GM18517 (cell line): ENCODE results near the gene TFR2.

Experiments used
- ATAC-seq: cut with Tn5 transposase; IDR thresholded peaks from one replicate; pipeline ENCODE4 v1.9.1; 2021; ENCODE audit warnings: mild to moderate bottlenecking, moderate library complexity; ENCODE audit not compliant: unreplicated experiment

The TFR2 gene

DNA sequence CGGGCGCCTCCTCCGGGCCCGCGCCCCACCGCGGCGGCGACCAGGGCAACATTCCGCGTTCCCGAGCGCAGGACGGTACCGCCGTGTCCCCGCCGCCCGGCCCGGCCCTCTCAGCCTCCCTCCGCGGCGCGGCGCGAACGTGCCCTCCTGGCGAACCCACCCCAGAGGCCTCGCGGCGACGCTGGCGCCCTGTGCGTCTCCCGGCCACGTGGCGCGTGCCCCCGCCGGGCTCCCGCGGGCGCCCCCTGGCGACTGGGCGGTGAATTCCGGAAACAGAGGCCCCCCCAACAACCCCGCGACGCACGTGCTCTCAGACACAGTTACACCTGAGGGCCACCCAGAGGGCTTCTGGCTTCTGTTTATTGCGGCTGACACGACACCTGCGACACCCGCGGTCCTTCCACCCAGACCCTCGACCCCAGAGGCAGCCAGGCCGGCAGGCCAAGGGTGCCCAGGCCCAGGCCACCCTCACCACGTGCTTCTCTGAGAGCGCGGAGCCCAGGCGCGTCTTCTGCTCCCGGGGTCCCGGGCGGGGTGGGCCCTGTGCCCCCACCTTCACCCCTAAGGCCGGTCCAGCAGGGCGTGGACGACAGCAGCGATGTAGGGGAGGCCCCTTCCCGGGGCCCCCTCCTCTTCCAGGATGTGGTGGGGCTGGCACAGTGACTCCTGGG is 67.5 kb downstream of the TFR2 start, which contains the start of gene SAP25:
TSS of gene SAP25 (minus strand) at position 210 of the 671 bp plus-strand sequence. CDS start at position 52, 158 bp downstream.
- no peak for ATAC-seq

DNA sequence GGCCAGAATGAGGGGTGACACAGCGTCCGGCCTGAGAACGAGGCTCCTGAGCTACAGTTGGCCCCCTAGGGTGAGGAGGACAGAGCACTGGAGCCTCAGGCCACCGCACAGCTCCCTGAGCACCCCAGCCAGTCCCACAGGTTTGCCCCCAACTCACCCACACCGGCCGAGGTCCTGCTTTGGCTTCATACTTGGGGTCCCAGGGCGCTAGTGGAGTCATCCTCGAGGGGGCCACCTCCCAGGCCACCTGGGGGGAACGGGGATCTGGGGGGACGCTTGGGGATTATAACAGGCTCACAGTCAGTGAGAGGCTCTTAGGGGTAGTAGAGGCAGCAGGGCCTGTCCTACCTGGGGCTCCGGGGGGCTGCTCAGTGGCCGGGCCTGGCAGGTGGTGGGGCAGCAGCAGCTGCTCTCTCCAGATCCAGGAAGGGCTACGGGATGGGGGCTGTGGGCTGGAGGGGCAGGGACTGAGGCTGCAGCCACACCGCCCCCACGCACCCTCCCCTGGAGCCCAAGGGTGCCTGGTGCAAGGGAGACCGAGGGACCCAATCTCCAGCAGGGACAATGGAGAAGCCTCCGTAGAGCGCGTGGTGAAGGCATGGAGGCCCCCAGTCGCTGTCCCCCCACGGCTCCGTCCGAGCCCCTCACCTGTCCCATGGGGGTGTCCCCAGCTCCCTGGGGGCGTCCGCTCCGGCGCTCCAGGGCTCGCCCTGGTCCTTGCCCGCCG is 68.2 kb downstream of the TFR2 start:
- ATAC-seq = no peak

DNA sequence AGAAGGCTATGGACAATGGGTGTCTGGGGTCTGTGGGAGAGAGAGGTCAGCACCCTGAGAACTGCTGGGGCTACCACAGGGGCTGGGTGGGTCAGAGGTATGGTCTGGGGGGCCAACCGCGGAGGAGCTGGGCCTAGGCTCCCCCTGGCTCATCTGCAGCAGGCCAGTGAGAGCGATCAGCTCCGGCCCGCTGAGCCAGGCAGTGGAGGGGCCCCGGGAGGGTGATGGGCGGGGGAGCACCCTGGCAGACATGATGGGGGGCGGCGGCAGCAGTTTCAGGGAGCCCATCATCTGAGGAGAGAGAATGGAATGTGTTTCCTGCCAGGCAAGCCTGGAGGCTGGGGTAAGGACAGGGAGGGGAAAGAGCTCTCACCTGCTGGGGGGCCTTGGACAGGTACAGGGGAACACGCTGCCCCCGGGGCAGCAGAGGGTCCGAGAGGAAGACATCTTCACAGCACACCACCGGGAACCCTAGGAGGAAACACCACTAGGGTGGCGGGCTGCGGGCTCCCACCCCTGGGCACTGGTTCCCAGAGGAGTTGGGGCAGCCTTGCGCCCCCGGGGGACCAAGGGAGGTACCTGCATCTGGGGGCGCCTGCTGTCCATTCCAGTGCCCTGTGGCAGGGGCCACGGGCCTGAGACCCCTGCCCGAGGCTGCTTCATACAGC is 68.9 kb downstream of the TFR2 start:
- ATAC-seq = no peak

DNA sequence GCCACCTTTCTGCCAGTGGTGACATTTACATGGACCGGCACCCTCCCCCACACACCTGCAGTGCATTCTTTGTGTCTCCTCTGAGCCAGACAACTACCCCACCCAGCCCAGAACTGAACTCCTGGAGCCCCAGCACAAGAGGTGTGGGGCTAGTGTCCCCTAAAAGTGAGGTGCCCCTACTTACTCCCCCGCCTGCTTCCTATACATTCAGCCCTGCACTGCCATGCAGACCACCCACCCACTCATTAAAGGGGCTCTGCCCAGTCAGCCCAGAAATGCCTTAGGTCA is 69.6 kb downstream of the TFR2 start:
- no peak for ATAC-seq

DNA sequence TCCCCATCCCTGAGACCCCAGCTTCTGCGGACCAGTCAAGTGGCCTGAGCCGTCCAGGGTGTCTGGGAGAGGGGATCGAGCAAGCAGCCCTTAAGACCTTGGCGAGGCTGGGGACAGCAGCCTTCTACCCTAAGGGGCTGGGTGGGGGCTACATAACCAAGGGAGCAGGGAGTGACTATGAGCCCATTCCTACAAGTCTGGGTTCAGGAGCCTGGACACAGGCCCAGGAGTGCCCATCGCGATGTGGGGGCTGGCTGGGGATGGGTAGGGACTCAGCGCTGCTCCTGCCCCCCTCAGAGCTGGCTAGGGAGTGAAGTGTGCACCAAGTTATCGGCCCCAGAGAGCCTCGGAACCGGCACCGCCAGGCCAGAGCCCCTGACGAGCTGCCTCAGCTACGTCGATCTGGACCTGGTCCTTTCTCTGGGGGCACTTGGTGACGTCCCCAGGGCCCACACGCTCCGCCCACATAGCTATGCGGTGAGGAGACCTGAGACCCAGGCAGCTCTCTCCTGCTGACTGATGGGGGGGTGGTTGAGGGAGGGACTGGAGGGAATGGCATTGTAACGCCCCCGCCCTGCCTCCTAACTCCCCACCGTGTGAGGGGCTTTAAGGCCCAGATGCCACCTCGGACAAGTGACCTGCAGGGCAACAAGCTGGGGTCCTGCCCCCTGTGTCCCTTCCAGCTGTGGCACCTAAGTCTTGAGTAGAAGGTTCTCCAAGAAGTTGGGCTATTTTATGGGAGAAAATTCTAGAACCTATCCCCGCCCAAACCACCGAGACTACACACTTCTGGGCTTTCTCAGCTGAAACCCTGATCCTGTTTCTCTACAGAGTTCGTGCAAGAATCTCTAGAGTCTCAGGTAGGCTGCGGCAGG is 70.2 kb downstream of the TFR2 start:
- no peak for ATAC-seq
